NCI-H345 treated with DMSO at 0.1 percent for 48 hours (cell line): ENCODE results near the gene PCCA.
"Not testable (repeated sequence)": the region's sequence is repeated elsewhere in the genome, so short reads cannot be mapped to it uniquely, and the experiment has no call there.

Experiments used
- DNase-seq: peaks from one replicate; lab custom pipeline; 2025; ENCODE audit not compliant: unreplicated experiment; lab: John Stamatoyannopoulos, UW

PCCA gene

GRCh38 chr13:100350601-100351000 is 261.7 kb downstream of the PCCA start:
- DNase-seq: peak; percentile 36

GRCh38 chr13:100356426-100356825 is 267.5 kb downstream of the PCCA start:
- no peak for DNase-seq

- DNase-seq: no peak
Observed at GRCh38 chr13:100356889-100357288, 268.0 kb downstream of the PCCA start.

GRCh38 chr13:100357764-100358163 is 268.9 kb downstream of the PCCA start:
- no peak for DNase-seq

- no peak for DNase-seq
Observed at GRCh38 chr13:100361504-100361903, 272.6 kb downstream of the PCCA start.

GRCh38 chr13:100362371-100362770 is 273.5 kb downstream of the PCCA start:
- DNase-seq: no peak

- no peak for DNase-seq
Observed at GRCh38 chr13:100362781-100363180, 273.9 kb downstream of the PCCA start.

- DNase-seq: no peak
Observed at GRCh38 chr13:100363285-100363711, 274.4 kb downstream of the PCCA start.

GRCh38 chr13:100363874-100364273 is 275.0 kb downstream of the PCCA start:
- no peak for DNase-seq

- no peak for DNase-seq
Observed at GRCh38 chr13:100364591-100364990, 275.7 kb downstream of the PCCA start.

GRCh38 chr13:100365680-100366079 is 276.8 kb downstream of the PCCA start:
- no peak for DNase-seq

GRCh38 chr13:100378533-100378932 is 289.6 kb downstream of the PCCA start:
- no peak for DNase-seq

GRCh38 chr13:100381595-100382224 is 292.8 kb downstream of the PCCA start:
- DNase-seq: no peak

- no peak for DNase-seq
Observed at GRCh38 chr13:100382785-100383184, 293.9 kb downstream of the PCCA start.

GRCh38 chr13:100387416-100387815 is 298.5 kb downstream of the PCCA start:
- DNase-seq: peak; percentile 33

GRCh38 chr13:100388150-100388549 is 299.3 kb downstream of the PCCA start:
- not testable (repeated sequence) for DNase-seq

GRCh38 chr13:100388923-100389322 is 300.0 kb downstream of the PCCA start:
- no peak for DNase-seq

- no peak for DNase-seq
Observed at GRCh38 chr13:100389617-100390016, 300.7 kb downstream of the PCCA start.

GRCh38 chr13:100392709-100393630 is 304.1 kb downstream of the PCCA start:
- no peak for DNase-seq

GRCh38 chr13:100394005-100394695 is 305.3 kb downstream of the PCCA start:
- DNase-seq: no peak

GRCh38 chr13:100395698-100396373 is 306.9 kb downstream of the PCCA start:
- no peak for DNase-seq
